ENCODE measurements around the gene NME3. TPM values are rescaled to one million over a fixed set of nuclear protein-coding genes. Genes with fewer than 3 reads are reported as not detected.

The NME3 gene
- total RNA-seq, 1 donor from 2014 or later, result 79.1 TPM

- Mint-ChIP-seq H3K4me3 (ENCODE audit: unreplicated experiment) (no peak overlapping the region), H3K36me3 (ENCODE audit: unreplicated experiment) (peaks cover 7% of the 10 kb centered on the region), H3K4me1 (ENCODE audit: low read depth, unreplicated experiment) (no peaks in the 10 kb centered on the region), H3K9me3 (ENCODE audit: unreplicated experiment) (peaks cover 9% of the 10 kb centered on the region), H3K27ac (ENCODE audit: unreplicated experiment) (no peak overlapping the region), H3K27me3 (ENCODE audit: unreplicated experiment) (peaks cover 6% of the 10 kb centered on the region)
- TF ChIP-seq, protein P1, sequence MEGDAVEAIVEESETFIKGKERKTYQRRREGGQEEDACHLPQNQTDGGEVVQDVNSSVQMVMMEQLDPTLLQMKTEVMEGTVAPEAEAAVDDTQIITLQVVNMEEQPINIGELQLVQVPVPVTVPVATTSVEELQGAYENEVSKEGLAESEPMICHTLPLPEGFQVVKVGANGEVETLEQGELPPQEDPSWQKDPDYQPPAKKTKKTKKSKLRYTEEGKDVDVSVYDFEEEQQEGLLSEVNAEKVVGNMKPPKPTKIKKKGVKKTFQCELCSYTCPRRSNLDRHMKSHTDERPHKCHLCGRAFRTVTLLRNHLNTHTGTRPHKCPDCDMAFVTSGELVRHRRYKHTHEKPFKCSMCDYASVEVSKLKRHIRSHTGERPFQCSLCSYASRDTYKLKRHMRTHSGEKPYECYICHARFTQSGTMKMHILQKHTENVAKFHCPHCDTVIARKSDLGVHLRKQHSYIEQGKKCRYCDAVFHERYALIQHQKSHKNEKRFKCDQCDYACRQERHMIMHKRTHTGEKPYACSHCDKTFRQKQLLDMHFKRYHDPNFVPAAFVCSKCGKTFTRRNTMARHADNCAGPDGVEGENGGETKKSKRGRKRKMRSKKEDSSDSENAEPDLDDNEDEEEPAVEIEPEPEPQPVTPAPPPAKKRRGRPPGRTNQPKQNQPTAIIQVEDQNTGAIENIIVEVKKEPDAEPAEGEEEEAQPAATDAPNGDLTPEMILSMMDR (IDR thresholded peaks at IDR 0.05; ENCODE audit: partially characterized antibody, unreplicated experiment), result no peak
- DNase-seq, result peak; percentile 11
Measured at GRCh38 chr16:1745900-1746692, 25.2 kb downstream of the NME3 start.

- no peak overlapping the region for H3K4me3 Mint-ChIP-seq (ENCODE audit: unreplicated experiment)
- no peaks in the 10 kb centered on the region for H3K4me1 Mint-ChIP-seq (ENCODE audit: low read depth, unreplicated experiment)
- no peak for DNase-seq
- peaks cover 7% of the 10 kb centered on the region for H3K36me3 Mint-ChIP-seq (ENCODE audit: unreplicated experiment)
- H3K27ac Mint-ChIP-seq (ENCODE audit: unreplicated experiment), result no peak overlapping the region
- H3K9me3 Mint-ChIP-seq (ENCODE audit: unreplicated experiment), result peaks cover 9% of the 10 kb centered on the region
- TF ChIP-seq, protein P1 (IDR thresholded peaks at IDR 0.05; ENCODE audit: partially characterized antibody, unreplicated experiment), result no peak
- peaks cover 6% of the 10 kb centered on the region for H3K27me3 Mint-ChIP-seq (ENCODE audit: unreplicated experiment)
Measured at GRCh38 chr16:1745181-1745899, 26.0 kb downstream of the NME3 start.

DNA sequence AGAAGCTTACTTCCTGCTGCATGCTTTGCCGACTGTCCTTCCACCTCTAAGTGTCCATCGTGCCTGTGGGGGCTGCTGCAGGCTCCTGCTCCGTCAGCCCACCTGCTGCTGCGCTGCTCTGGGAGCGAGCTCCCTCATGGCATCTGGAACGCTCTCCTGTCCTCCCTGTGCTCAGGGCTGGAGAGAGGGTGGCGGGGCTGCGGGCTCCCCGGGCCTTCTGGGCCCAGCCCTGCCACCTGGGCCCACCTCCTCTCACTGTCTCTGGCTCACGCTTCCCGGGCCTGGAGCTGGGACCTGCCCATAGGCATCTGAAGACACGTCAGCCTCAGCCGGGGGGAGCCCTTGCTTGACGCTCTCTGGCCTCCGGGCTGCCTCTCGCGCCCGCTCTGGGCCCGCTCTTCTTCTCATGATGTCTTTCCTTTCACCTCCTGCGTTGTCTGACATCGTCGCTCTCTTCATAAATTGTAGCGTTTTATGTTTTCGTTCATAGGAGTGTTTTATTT, 27.0 kb downstream of the NME3 start:
- peaks cover 9% of the 10 kb centered on the region for H3K9me3 Mint-ChIP-seq (ENCODE audit: unreplicated experiment)
- peak; percentile 21 for DNase-seq

DNA sequence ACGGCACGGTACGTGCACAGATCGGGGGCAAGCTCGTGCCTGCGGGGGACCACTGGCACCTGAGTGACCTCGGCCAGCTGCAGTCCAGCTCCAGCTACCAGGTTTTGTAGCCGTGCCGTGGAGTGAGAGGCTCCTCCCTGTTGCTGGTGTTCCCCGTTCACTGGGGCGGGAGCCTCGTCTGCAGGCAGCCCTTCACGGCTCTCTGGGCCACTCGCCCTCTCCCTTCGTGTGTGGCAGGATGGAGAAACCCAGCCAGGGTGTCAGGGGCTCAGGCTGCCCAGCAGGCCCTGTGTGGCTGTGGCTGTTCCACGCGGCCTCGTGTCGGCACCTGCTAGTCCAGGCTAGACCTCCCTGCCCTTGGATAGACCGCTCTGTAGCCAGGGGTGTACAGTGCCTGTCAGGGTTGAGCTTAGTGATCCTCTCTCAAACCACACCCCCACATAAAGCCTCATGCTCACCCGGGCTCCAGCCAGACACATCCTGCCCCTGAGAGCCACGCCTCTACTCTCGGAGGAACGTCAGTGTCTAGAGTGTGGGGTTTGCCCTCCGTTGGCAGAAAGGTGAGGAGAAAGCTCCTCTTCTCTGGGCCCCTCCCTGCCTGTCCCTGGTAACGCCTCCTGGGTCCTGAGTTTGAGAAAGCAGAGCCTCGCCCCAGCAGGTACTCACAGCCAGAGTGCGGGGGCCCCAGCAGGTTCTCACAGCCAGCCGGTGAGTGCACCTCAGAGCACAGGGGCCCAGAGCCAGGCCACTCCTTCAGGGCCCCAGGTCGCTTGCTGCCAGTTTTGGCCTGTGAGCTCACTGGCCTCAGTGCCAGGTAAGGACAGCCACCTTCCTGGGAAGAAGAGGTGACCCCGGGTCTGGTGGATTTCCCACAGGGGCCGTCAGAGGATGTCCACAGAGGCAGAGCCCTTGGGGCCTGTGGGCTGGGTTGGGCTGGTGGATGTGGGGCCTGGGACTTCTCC, 27.7 kb downstream of the NME3 start:
- Mint-ChIP-seq H3K9me3 (ENCODE audit: unreplicated experiment) (peaks cover 6% of the 10 kb centered on the region), H3K27me3 (ENCODE audit: unreplicated experiment) (peaks cover 6% of the 10 kb centered on the region), H3K27ac (ENCODE audit: unreplicated experiment) (no peak overlapping the region), H3K36me3 (ENCODE audit: unreplicated experiment) (peaks cover 7% of the 10 kb centered on the region), H3K4me3 (ENCODE audit: unreplicated experiment) (no peak overlapping the region), H3K4me1 (ENCODE audit: low read depth, unreplicated experiment) (no peaks in the 10 kb centered on the region)
- TF ChIP-seq, protein P1 (IDR thresholded peaks at IDR 0.05; ENCODE audit: partially characterized antibody, unreplicated experiment), result no peak
- DNase-seq, result peak; percentile 16

More for the DNA sequence above, 27.0 kb downstream of the NME3 start:
- no peak overlapping the region for H3K4me3 Mint-ChIP-seq (ENCODE audit: unreplicated experiment)
- peaks cover 6% of the 10 kb centered on the region for H3K27me3 Mint-ChIP-seq (ENCODE audit: unreplicated experiment)
- H3K4me1 Mint-ChIP-seq (ENCODE audit: low read depth, unreplicated experiment), result no peaks in the 10 kb centered on the region
- peaks cover 7% of the 10 kb centered on the region for H3K36me3 Mint-ChIP-seq (ENCODE audit: unreplicated experiment)
- H3K27ac Mint-ChIP-seq (ENCODE audit: unreplicated experiment), result no peak overlapping the region
- TF ChIP-seq, protein P1 (IDR thresholded peaks at IDR 0.05; ENCODE audit: partially characterized antibody, unreplicated experiment), result no peak
